ENCODE data around the gene TAPBP. TPM values are rescaled to one million over a fixed set of nuclear protein-coding genes. Genes with fewer than 3 reads are reported as not detected.
A peak's percentile ranks its signal among the peaks of the same experiment; 100 is the strongest.

The TAPBP gene
- total and polyA plus RNA-seq, 9 of the 15 experiments (the other 6 are each of a cell fraction or from before 2014, with no cell fraction given), result 5.6 to 74.0 (median 22.3) TPM

GRCh38 chr6:33288921-33289783 is 24.7 kb downstream of the TAPBP start, which contains the start of the genes PFDN6 and WDR46 (continued):
- TF ChIP-seq ZNF507 (tag; conservative IDR thresholded peaks at IDR 0.05) (no peak), CBFB (CRISPR knock-in tag; IDR thresholded peaks at IDR 0.05) (no peak), DPF2 (IDR thresholded peaks at IDR 0.05) (0 out of 2 replicates have a peak, but pooled peaks have one; percentile 44), ZBTB8A (IDR thresholded peaks at IDR 0.05; ENCODE audit: partially characterized antibody) (no peak), ZNF445 (CRISPR knock-in tag; IDR thresholded peaks at IDR 0.05; ENCODE audit: low read depth) (0 out of 2 replicates have a peak, but pooled peaks have one; percentile 25), ZNF764 (CRISPR knock-in tag; IDR thresholded peaks at IDR 0.05; ENCODE audit: low read depth) (no peak), PRMT5 (CRISPR knock-in tag; IDR thresholded peaks at IDR 0.05) (no peak), RFX7 (CRISPR knock-in tag; IDR thresholded peaks at IDR 0.05) (no peak), ELF1 (tag; IDR thresholded peaks at IDR 0.05) (peak; percentile 99), ILK (tag; IDR thresholded peaks at IDR 0.05; ENCODE audit: borderline replicate concordance, low read depth) (no peak), KLF1 (tag; IDR thresholded peaks at IDR 0.05) (no peak), ZNF354B (CRISPR knock-in tag; IDR thresholded peaks at IDR 0.05) (0 out of 2 replicates have a peak, but pooled peaks have one; percentile 23), GABPA (tag; conservative IDR thresholded peaks at IDR 0.05; ENCODE audit: low read depth) (peak; percentile 100), DEAF1 (CRISPR knock-in tag; IDR thresholded peaks at IDR 0.05) (no peak), NBN (IDR thresholded peaks at IDR 0.05; ENCODE audit: low read depth) (0 out of 2 replicates have a peak, but pooled peaks have one; percentile 38), ETV6 (IDR thresholded peaks at IDR 0.05; ENCODE audit: borderline replicate concordance in 1 of 2, low read depth in 2 of 2, low read length in 1 of 2) (no peak), ETV6 (CRISPR knock-in tag; IDR thresholded peaks at IDR 0.05; ENCODE audit: borderline replicate concordance) (no peak), ZNF3 (CRISPR knock-in tag; IDR thresholded peaks at IDR 0.05) (no peak), ZNF512 (tag; IDR thresholded peaks at IDR 0.05) (no peak), E2F5 (CRISPR knock-in tag; IDR thresholded peaks at IDR 0.05) (no peak)
- TF ChIP-seq, protein P1, sequence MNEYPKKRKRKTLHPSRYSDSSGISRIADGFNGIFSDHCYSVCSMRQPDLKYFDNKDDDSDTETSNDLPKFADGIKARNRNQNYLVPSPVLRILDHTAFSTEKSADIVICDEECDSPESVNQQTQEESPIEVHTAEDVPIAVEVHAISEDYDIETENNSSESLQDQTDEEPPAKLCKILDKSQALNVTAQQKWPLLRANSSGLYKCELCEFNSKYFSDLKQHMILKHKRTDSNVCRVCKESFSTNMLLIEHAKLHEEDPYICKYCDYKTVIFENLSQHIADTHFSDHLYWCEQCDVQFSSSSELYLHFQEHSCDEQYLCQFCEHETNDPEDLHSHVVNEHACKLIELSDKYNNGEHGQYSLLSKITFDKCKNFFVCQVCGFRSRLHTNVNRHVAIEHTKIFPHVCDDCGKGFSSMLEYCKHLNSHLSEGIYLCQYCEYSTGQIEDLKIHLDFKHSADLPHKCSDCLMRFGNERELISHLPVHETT (CRISPR knock-in tag; conservative IDR thresholded peaks at IDR 0.05 in 1 of 2, IDR thresholded peaks at IDR 0.05 in 1 of 2), result peak in 1 of 2 experiments; percentile 89; a peak in 1 of 4 replicates

Measured in K562 (cell line).